Sigmoid colon (tissue), 4 donors: Measurements from ENCODE around the gene SLC36A4.

ENCODE experiments used
- EP300 ChIP-seq, 4 donors: sonication (generic); formaldehyde crosslinking; IDR thresholded peaks; one replicate each; pipeline ENCODE4 v1.6.1; 2017; ENCODE audit warnings: antibody characterized with exemption in 4 of 4
- POLR2A ChIP-seq, 2 donors: fragments of 450-650 bp; IDR thresholded peaks; one replicate each; pipeline ENCODE4 v1.6.1; 2016; ENCODE audit warnings: antibody characterized with exemption in 2 of 2, mild to moderate bottlenecking in 2 of 2, moderate library complexity in 2 of 2
- POLR2AphosphoS5 ChIP-seq, 4 donors: sonication (generic); formaldehyde crosslinking; IDR thresholded peaks; one replicate each; pipeline ENCODE4 v1.6.1; 2017; ENCODE audit warnings: antibody characterized with exemption in 4 of 4
- TF ChIP-seq, protein P1 (sequence below), 4 experiments: fragments of 450-650 bp in 3 of 4; fragments of 200-600 bp in 1 of 4; IDR thresholded peaks; one replicate each; pipeline ENCODE4 v1.5.1; 2016 to 2019; ENCODE audit warnings: antibody characterized with exemption in 4 of 4, mild to moderate bottlenecking in 3 of 4, moderate library complexity in 2 of 4

DNA sequence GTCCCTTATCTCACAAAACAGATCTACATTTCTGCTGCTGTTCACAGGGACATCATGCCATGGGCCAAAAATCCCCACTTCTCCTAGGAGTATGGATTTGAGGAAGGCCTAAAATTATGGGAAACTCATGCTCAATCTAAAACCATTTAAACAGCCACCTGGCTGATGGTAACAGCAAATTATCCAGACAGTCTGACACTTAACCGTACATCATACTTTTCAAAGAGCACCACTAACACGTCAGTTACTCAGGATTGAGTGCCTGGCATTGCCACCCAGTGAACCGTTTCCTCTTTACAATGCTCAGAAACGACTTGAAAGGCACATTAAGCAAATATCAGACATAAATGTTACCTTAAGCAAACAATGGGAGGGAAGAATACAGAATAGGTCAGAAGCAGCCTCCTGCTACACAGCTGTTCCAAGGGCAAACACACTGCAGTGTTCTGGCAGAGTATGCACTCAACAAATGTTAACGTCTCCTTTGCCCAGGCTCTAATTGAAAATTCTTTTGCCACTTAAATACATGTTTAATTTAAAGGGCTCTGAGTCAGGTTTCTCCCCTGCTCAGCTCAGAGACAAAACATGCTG, 18.8 kb upstream of the SLC36A4 start:
- TF ChIP-seq, protein P1, sequence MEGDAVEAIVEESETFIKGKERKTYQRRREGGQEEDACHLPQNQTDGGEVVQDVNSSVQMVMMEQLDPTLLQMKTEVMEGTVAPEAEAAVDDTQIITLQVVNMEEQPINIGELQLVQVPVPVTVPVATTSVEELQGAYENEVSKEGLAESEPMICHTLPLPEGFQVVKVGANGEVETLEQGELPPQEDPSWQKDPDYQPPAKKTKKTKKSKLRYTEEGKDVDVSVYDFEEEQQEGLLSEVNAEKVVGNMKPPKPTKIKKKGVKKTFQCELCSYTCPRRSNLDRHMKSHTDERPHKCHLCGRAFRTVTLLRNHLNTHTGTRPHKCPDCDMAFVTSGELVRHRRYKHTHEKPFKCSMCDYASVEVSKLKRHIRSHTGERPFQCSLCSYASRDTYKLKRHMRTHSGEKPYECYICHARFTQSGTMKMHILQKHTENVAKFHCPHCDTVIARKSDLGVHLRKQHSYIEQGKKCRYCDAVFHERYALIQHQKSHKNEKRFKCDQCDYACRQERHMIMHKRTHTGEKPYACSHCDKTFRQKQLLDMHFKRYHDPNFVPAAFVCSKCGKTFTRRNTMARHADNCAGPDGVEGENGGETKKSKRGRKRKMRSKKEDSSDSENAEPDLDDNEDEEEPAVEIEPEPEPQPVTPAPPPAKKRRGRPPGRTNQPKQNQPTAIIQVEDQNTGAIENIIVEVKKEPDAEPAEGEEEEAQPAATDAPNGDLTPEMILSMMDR (IDR thresholded peaks at IDR 0.05) = no peak
- TF ChIP-seq POLR2A (IDR thresholded peaks at IDR 0.05) = no peak
- TF ChIP-seq POLR2AphosphoS5 (IDR thresholded peaks at IDR 0.05) = no peak
- TF ChIP-seq EP300 (IDR thresholded peaks at IDR 0.05) = no peak
